ENCODE measurements around the gene SLC9A7. TPM values are rescaled to one million over a fixed set of nuclear protein-coding genes. Genes with fewer than 3 reads are reported as not detected.

The SLC9A7 gene
- polyA plus RNA-seq, 4 donors = under 0.01 to 2.8 (median 1.4) TPM

DNA sequence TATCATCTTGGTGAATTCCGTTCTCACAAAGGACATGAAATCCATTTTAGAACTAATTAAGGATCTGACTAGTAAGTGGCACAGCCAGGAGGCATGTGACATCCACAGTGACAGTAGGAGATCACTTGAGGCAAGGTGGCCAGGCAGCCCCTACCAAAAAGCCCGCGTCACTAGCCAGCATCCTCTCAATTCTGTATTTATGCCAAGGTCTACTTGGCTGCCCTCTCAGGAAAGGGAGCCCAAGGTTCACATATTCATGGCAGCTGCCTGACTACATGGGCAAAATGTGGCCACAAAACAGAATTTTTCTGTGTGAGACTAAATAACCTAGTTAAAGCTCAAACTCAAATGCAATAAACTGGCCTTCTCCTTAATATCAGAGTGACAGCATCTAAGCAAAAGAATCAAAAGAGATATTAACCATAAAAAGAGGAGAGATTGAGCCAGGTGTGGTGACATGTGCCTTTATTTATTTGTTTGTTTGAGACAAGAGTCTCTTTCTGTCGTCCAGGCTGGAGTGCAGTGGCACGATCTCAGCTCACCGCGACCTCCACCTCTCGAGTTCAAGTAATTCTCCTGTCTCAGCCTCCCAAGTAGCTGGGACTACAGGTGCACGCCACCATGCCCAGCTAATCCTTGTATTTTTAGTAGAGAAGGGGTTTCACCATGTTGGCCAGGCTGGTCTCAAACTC lies 51.5 kb downstream of the SLC9A7 start:
- no peak overlapping the region for H3K27ac ChIP-seq (ENCODE audit: low read depth in 1 of 3, low read length in 2 of 3)
- H3K36me3 ChIP-seq (ENCODE audit: control insufficient read depth in 3 of 3, insufficient read depth in 2 of 3, low read depth in 1 of 3, low read length in 3 of 3) = no peaks in the 10 kb centered on the region
- WGBS, 3 donors = 76 to 89% (median 83%) methylated on average over 9 of the region's 9 CpGs
- H3K4me1 ChIP-seq (ENCODE audit: control insufficient read depth in 3 of 3, insufficient read depth in 2 of 3, low read depth in 1 of 3, low read length in 2 of 3) = no peaks in the 10 kb centered on the region
- H3K9me3 ChIP-seq (ENCODE audit: control insufficient read depth in 2 of 2, insufficient read depth in 1 of 2, low read depth in 1 of 2, low read length in 1 of 2) = no peaks in the 10 kb centered on the region
- peaks cover 0 to 2% (median 0%) of the 10 kb centered on the region in 3 donors for H3K27me3 ChIP-seq (ENCODE audit: control insufficient read depth in 3 of 3, insufficient read depth in 3 of 3, low read length in 3 of 3)
- H3K4me3 ChIP-seq (ENCODE audit: low read depth in 1 of 3, low read length in 3 of 3) = no peak overlapping the region
- FAIRE-seq = no peak
- no peak for DNase-seq

DNA sequence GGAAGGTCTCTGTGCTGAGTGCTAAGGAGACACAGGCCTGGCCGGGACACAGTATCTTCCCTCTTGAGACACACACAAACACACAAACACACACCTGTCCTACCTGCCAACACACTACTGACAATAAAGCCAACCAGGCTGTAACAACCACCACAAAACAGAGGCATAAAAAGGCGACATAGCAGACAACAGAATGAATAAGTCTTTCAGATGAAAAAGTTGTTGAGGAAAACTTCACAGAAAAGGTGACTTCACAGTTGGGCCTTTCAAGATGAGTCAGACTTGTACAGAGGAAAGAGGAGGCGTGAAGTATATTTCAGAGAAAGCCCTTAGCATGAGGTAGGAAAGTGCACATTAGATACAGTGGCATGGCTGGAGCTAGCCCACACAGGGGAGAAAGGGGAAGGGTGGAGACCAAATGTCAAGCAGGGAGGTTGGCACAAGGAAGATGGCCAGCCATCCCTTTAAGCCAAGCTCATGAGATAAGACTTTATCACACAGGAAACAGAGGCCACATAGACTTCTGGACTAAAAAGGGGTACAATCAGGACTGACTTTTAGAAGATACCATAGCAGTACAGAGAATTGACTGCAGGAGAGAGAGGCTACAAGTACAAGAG lies 54.0 kb downstream of the SLC9A7 start:
- H3K9me3 ChIP-seq (ENCODE audit: control insufficient read depth in 2 of 2, insufficient read depth in 1 of 2, low read depth in 1 of 2, low read length in 1 of 2) = no peaks in the 10 kb centered on the region
- H3K4me3 ChIP-seq (ENCODE audit: low read depth in 1 of 3, low read length in 3 of 3) = no peak overlapping the region
- peaks cover 0 to 2% (median 0%) of the 10 kb centered on the region in 3 donors for H3K27me3 ChIP-seq (ENCODE audit: control insufficient read depth in 3 of 3, insufficient read depth in 3 of 3, low read length in 3 of 3)
- H3K27ac ChIP-seq (ENCODE audit: low read depth in 1 of 3, low read length in 2 of 3) = no peak overlapping the region
- no peak for FAIRE-seq
- WGBS, 3 donors = 65 to 80% (median 71%) methylated on average over 3 of the region's 3 CpGs
- no peak for DNase-seq
- no peaks in the 10 kb centered on the region for H3K4me1 ChIP-seq (ENCODE audit: control insufficient read depth in 3 of 3, insufficient read depth in 2 of 3, low read depth in 1 of 3, low read length in 2 of 3)
- H3K36me3 ChIP-seq (ENCODE audit: control insufficient read depth in 3 of 3, insufficient read depth in 2 of 3, low read depth in 1 of 3, low read length in 3 of 3) = no peaks in the 10 kb centered on the region

DNA sequence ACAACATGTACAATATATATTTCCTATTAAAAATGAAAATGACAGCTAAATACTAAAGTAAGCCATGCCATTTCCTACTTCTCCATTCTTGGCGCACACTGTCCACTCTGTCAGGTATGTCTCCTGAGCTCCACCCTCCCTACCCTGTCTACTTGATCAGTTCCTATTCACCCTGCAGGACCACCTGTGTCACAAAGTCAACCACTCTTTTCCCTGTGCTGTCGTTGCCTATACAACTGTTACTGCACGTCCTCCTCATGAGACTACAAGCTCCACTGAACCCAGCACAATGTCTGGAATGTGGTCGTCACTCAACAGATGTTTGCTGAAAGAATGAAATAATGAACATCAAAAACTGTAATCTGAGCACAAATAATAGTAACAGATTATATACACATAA lies 54.9 kb downstream of the SLC9A7 start:
- 77 to 92% (median 78%) methylated on average over 4 of the region's 4 CpGs for WGBS, 3 donors
- FAIRE-seq = no peak

DNA sequence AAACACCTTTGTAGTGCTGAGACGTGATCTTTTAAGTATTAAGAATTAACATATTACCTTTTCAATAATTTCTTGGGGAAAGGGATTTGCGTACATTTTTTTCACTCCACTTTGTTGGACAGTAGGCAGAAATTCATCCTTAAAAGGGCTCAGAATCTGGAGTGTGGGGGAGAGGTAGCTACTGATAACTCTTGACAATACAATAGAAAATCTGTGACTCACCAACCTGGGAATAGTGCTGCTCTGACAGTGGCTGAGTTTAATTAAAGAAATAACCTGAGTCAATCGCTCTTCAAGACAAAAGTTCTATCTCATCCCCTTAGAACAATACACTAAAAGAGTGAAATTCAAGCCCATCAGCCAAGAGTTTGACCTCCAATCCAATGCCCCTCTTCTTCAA lies 60.2 kb downstream of the SLC9A7 start:
- Histone ChIP-seq H3K36me3 (ENCODE audit: control insufficient read depth in 3 of 3, insufficient read depth in 2 of 3, low read depth in 1 of 3, low read length in 3 of 3) (no peaks in the 10 kb centered on the region), H3K4me3 (ENCODE audit: low read depth in 1 of 3, low read length in 3 of 3) (no peak overlapping the region), H3K27ac (ENCODE audit: low read depth in 1 of 3, low read length in 2 of 3) (no peak overlapping the region), H3K4me1 (ENCODE audit: control insufficient read depth in 3 of 3, insufficient read depth in 2 of 3, low read depth in 1 of 3, low read length in 2 of 3) (no peaks in the 10 kb centered on the region), H3K27me3 (ENCODE audit: control insufficient read depth in 3 of 3, insufficient read depth in 3 of 3, low read length in 3 of 3) (no peaks in the 10 kb centered on the region), H3K9me3 (ENCODE audit: control insufficient read depth in 2 of 2, insufficient read depth in 1 of 2, low read depth in 1 of 2, low read length in 1 of 2) (no peaks in the 10 kb centered on the region)
- FAIRE-seq (no peak), DNase-seq (no peak)
- WGBS, 3 donors = 87 to 96% (median 95%) methylated on average over 3 of the region's 3 CpGs

More for the DNA sequence above, 54.9 kb downstream of the SLC9A7 start:
- Histone ChIP-seq H3K4me1 (ENCODE audit: control insufficient read depth in 3 of 3, insufficient read depth in 2 of 3, low read depth in 1 of 3, low read length in 2 of 3) (no peaks in the 10 kb centered on the region), H3K4me3 (ENCODE audit: low read depth in 1 of 3, low read length in 3 of 3) (no peak overlapping the region), H3K36me3 (ENCODE audit: control insufficient read depth in 3 of 3, insufficient read depth in 2 of 3, low read depth in 1 of 3, low read length in 3 of 3) (no peaks in the 10 kb centered on the region), H3K27ac (ENCODE audit: low read depth in 1 of 3, low read length in 2 of 3) (no peak overlapping the region), H3K9me3 (ENCODE audit: control insufficient read depth in 2 of 2, insufficient read depth in 1 of 2, low read depth in 1 of 2, low read length in 1 of 2) (no peaks in the 10 kb centered on the region), H3K27me3 (ENCODE audit: control insufficient read depth in 3 of 3, insufficient read depth in 3 of 3, low read length in 3 of 3) (peaks cover 0 to 2% (median 0%) of the 10 kb centered on the region in 3 donors)
- no peak for DNase-seq

DNA sequence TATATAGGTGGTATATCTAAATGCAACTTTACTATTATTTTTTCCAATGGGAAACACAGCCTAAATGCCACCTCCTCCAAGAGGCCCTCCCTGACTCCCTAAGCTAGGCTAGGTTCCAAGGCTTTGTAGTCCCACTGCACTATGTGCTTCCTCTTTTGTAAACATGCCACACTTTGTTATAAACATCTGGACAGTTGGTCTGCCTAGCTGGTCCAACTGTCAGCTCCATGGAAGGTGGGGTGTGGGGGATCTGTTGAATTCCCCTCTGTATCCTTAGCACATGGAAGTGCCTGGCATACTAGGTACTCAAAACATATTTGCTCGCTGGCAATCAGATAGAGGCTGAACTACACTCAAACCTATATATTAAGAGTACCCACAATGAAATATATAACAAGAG lies 63.4 kb downstream of the SLC9A7 start:
- 61 to 84% (median 81%) methylated on average over 1 of the region's 1 CpG for WGBS, 3 donors
- Histone ChIP-seq H3K27me3 (ENCODE audit: control insufficient read depth in 3 of 3, insufficient read depth in 3 of 3, low read length in 3 of 3) (no peaks in the 10 kb centered on the region), H3K4me1 (ENCODE audit: control insufficient read depth in 3 of 3, insufficient read depth in 2 of 3, low read depth in 1 of 3, low read length in 2 of 3) (no peaks in the 10 kb centered on the region), H3K4me3 (ENCODE audit: low read depth in 1 of 3, low read length in 3 of 3) (no peak overlapping the region), H3K36me3 (ENCODE audit: control insufficient read depth in 3 of 3, insufficient read depth in 2 of 3, low read depth in 1 of 3, low read length in 3 of 3) (no peaks in the 10 kb centered on the region), H3K27ac (ENCODE audit: low read depth in 1 of 3, low read length in 2 of 3) (no peak overlapping the region), H3K9me3 (ENCODE audit: control insufficient read depth in 2 of 2, insufficient read depth in 1 of 2, low read depth in 1 of 2, low read length in 1 of 2) (no peaks in the 10 kb centered on the region)
- FAIRE-seq (no peak), DNase-seq (no peak)

DNA sequence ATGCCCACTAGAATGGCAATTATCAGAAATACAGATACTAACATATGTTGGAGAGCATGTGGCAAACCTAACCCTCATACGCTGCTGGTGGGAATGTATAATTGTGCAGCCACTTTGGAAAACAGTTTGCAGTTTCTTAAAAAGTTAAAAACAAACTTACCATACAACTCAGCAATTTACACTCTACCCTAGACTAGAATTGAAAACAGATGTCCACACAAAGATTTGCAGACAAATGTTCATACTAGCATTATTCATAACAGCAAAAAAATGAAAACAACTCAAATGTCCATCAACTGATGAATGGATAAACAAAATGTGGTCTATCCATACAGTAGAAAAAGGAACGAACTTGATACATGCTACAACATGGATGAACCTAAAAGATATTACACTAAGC lies 64.4 kb downstream of the SLC9A7 start:
- WGBS, 3 donors = 79 to 94% (median 86%) methylated on average over 2 of the region's 2 CpGs
- Histone ChIP-seq H3K27me3 (ENCODE audit: control insufficient read depth in 3 of 3, insufficient read depth in 3 of 3, low read length in 3 of 3) (no peaks in the 10 kb centered on the region), H3K4me1 (ENCODE audit: control insufficient read depth in 3 of 3, insufficient read depth in 2 of 3, low read depth in 1 of 3, low read length in 2 of 3) (no peaks in the 10 kb centered on the region), H3K27ac (ENCODE audit: low read depth in 1 of 3, low read length in 2 of 3) (no peak overlapping the region), H3K9me3 (ENCODE audit: control insufficient read depth in 2 of 2, insufficient read depth in 1 of 2, low read depth in 1 of 2, low read length in 1 of 2) (no peaks in the 10 kb centered on the region), H3K4me3 (ENCODE audit: low read depth in 1 of 3, low read length in 3 of 3) (no peak overlapping the region), H3K36me3 (ENCODE audit: control insufficient read depth in 3 of 3, insufficient read depth in 2 of 3, low read depth in 1 of 3, low read length in 3 of 3) (no peaks in the 10 kb centered on the region)
- FAIRE-seq (no peak), DNase-seq (no peak)

DNA sequence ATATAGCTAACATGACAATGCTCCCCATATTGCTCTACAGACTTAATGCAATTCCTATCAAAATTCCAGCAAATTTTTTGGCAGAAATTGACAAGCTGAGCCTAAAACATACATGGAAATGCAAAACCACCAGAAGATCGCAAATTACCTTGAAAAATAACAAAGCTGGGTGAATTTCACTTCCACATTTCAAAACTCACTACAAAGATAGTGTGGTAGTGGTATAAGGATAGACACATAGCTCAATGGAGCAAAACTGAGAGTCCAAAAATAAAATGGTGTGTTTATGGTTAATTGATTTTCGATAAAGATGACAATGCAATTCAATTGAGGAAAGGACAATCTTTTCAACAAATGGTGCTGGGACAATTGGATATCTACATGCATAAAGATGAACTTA lies 65.8 kb downstream of the SLC9A7 start:
- WGBS, 3 donors = 63 to 86% (median 84%) methylated on average over 2 of the region's 2 CpGs
- no peaks in the 10 kb centered on the region for H3K36me3 ChIP-seq (ENCODE audit: control insufficient read depth in 3 of 3, insufficient read depth in 2 of 3, low read depth in 1 of 3, low read length in 3 of 3)

DNA sequence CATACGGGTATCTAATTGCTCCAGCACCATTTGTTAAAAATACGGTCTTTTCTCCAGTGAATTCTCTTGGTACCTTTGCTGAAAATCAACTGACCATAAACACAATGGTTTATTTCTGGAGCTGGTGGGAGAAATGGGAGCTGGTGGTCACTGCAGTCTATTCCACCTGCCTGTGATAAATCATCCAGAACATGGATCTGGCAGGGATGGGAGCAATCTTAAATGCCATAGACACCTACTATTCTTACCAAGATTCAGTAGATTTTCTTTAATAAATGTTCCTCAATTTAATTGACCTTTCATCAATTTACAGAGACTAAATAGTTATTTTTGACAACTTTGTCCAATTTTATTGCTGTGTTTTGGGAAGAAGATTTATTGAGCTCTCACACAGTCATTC lies 68.1 kb downstream of the SLC9A7 start:
- H3K36me3 ChIP-seq (ENCODE audit: control insufficient read depth in 3 of 3, insufficient read depth in 2 of 3, low read depth in 1 of 3, low read length in 3 of 3) = no peaks in the 10 kb centered on the region
- no peak for DNase-seq
- no peak for FAIRE-seq
- no peaks in the 10 kb centered on the region for H3K27me3 ChIP-seq (ENCODE audit: control insufficient read depth in 3 of 3, insufficient read depth in 3 of 3, low read length in 3 of 3)
- H3K27ac ChIP-seq (ENCODE audit: low read depth in 1 of 3, low read length in 2 of 3) = no peak overlapping the region
- H3K4me1 ChIP-seq (ENCODE audit: control insufficient read depth in 3 of 3, insufficient read depth in 2 of 3, low read depth in 1 of 3, low read length in 2 of 3) = no peaks in the 10 kb centered on the region
- 86 to 98% (median 97%) methylated on average over 2 of the region's 2 CpGs for WGBS, 3 donors
- no peak overlapping the region for H3K4me3 ChIP-seq (ENCODE audit: low read depth in 1 of 3, low read length in 3 of 3)
- no peaks in the 10 kb centered on the region for H3K9me3 ChIP-seq (ENCODE audit: control insufficient read depth in 2 of 2, insufficient read depth in 1 of 2, low read depth in 1 of 2, low read length in 1 of 2)

More for the DNA sequence above, 65.8 kb downstream of the SLC9A7 start:
- Histone ChIP-seq H3K9me3 (ENCODE audit: control insufficient read depth in 2 of 2, insufficient read depth in 1 of 2, low read depth in 1 of 2, low read length in 1 of 2) (no peaks in the 10 kb centered on the region), H3K27ac (ENCODE audit: low read depth in 1 of 3, low read length in 2 of 3) (no peak overlapping the region), H3K27me3 (ENCODE audit: control insufficient read depth in 3 of 3, insufficient read depth in 3 of 3, low read length in 3 of 3) (no peaks in the 10 kb centered on the region), H3K4me1 (ENCODE audit: control insufficient read depth in 3 of 3, insufficient read depth in 2 of 3, low read depth in 1 of 3, low read length in 2 of 3) (no peaks in the 10 kb centered on the region), H3K4me3 (ENCODE audit: low read depth in 1 of 3, low read length in 3 of 3) (no peak overlapping the region)
- FAIRE-seq (no peak), DNase-seq (no peak)

DNA sequence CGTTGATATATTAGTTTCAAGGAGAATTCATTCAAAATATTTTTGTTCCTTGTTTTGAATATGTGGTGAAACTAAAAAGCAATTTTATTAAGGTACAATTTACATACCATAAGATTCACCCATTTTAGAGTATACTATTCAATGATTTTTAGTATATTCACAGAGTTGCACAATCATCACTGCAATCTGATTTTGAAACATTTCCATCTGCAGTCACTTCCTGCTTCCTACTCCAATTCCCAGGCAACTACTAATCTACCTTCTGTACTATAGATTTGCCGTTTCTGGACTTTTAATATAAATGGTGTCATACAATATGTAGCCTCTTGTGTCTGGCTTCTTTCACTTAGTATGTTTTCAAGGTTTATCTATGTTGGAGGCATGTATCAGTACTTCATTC lies 71.3 kb downstream of the SLC9A7 start:
- DNase-seq (no peak), FAIRE-seq (no peak)
- no peaks in the 10 kb centered on the region for H3K9me3 ChIP-seq (ENCODE audit: control insufficient read depth in 2 of 2, insufficient read depth in 1 of 2, low read depth in 1 of 2, low read length in 1 of 2)
- H3K4me3 ChIP-seq (ENCODE audit: low read depth in 1 of 3, low read length in 3 of 3) = no peak overlapping the region
- no peaks in the 10 kb centered on the region for H3K27me3 ChIP-seq (ENCODE audit: control insufficient read depth in 3 of 3, insufficient read depth in 3 of 3, low read length in 3 of 3)
- H3K36me3 ChIP-seq (ENCODE audit: control insufficient read depth in 3 of 3, insufficient read depth in 2 of 3, low read depth in 1 of 3, low read length in 3 of 3) = no peaks in the 10 kb centered on the region
- H3K27ac ChIP-seq (ENCODE audit: low read depth in 1 of 3, low read length in 2 of 3) = no peak overlapping the region
- WGBS, 3 donors = 40 to 47% (median 46%) methylated on average over 2 of the region's 2 CpGs
- H3K4me1 ChIP-seq (ENCODE audit: control insufficient read depth in 3 of 3, insufficient read depth in 2 of 3, low read depth in 1 of 3, low read length in 2 of 3) = no peaks in the 10 kb centered on the region
